Measurements from ENCODE around the gene NPAP1. TPM values are rescaled to one million over a fixed set of nuclear protein-coding genes. Genes with fewer than 3 reads are reported as not detected.
"Not testable (repeated sequence)": the region's sequence is repeated elsewhere in the genome, so short reads cannot be mapped to it uniquely, and the experiment has no call there.

NPAP1 gene, protein sequence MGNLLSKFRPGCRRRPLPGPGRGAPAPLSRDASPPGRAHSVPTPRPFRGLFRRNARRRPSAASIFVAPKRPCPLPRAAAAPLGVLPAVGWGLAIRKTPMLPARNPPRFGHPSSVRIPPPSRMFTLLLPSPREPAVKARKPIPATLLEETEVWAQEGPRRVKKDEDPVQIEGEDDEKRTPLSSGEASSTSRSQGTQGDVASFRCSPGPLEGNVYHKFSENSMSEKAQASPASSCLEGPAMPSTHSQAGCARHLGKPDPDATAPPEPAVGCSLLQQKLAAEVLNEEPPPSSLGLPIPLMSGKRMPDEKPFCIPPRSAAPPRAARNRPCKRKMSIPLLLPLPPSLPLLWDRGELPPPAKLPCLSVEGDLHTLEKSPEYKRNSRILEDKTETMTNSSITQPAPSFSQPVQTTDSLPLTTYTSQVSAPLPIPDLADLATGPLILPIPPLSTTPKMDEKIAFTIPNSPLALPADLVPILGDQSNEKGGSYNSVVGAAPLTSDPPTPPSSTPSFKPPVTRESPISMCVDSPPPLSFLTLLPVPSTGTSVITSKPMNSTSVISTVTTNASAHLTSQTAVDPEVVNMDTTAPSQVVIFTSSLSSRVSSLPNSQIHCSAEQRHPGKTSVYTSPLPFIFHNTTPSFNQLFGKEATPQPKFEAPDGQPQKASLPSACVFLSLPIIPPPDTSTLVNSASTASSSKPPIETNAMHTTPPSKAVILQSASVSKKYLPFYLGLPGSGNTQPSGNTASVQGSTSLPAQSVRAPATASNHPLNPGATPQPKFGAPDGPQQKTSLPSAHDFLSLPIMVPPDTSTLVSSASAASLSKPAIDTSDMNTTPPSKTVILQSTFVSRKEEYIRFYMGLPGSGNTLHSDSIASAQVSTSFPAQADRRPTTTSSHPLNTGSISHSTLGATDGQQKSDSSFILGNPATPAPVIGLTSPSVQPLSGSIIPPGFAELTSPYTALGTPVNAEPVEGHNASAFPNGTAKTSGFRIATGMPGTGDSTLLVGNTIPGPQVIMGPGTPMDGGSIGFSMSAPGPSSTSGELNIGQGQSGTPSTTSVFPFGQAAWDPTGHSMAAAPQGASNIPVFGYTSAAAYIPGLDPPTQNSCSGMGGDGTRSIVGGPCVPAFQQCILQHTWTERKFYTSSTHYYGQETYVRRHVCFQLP
- not detected in 2 replicates for total RNA-seq (2014; rRNA removed; shearing (Covaris generic))

DNA sequence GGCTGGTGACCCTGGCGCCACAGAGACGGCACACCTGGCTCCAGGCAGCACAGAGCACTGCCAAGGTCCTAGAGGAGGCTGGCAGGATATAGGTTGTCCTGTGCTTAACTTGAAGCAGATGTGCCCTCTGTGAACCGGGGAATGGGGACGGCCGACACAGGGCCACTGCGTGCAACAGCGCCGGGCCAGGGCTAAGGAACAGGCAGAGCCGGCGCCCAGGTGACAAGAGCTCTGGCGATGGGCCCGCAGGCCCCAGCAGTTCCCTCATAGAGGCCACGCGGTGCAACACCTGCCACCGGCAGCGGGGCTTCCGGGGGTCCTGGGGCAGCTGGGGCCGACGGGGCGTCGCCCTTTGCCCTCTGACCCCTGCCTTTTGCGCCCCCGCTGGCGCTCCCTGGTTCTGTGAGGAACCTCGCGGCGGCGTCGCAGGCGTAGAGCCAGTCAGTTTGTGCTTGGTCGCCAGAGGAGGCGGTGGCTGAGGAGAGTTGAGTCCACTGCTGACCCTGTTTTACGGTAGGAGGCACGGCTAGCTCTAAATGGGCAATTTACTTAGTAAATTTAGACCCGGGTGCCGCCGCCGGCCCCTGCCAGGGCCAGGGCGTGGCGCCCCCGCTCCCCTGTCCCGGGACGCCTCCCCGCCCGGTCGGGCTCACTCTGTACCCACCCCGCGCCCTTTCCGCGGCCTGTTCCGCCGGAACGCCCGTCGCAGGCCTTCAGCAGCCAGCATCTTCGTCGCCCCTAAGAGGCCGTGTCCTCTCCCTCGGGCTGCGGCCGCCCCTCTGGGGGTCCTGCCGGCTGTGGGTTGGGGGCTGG lies at the start of gene NPAP1:
Gene NPAP1, plus strand, starts transcription at position 444 of the 813 bp plus-strand sequence. Its CDS starts 93 bp downstream, at position 537.
- DNase-seq (ENCODE audit: low spot score), result no peak

DNA sequence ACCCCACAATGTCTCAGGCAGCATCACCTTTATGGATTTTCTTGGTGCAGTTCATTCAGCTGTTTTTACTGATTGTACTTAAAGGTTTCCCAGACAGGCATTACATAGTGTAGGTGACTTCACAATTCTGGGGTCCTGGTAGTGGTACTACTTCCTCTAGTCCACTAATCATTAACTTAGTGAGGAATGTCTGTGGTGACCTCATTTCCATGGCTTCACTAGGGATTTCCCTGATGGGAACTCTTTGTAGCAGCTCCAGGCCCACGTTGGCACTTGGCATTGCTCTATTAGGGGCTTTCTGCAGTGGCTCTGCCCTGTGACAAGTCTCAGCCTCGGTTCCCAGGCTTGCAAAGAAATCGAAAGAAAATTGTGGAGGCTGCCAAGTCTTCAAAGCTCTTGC lies 48.1 kb upstream of the NPAP1 start:
- no peak for DNase-seq (ENCODE audit: low spot score)

DNA sequence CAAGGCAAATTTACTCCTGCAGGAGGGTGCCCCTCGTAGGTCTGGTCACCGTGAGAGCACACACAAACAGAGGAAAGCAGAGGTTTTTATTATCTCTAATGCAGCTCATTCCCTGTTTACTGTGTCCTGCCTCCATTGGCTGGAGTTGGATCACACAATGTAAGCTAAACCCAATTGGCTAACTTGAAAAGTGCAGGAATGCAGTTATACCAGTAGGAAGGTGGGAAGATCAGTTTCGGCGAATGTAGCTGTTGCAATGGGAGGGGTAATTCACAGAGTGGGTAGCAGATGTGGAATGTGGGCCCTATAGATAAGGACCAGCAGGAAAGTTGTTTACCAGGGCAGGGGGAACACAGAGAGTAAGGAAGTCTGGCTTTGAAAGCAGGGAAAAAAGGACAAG lies 42.5 kb upstream of the NPAP1 start:
- no peak for DNase-seq (ENCODE audit: low spot score)

DNA sequence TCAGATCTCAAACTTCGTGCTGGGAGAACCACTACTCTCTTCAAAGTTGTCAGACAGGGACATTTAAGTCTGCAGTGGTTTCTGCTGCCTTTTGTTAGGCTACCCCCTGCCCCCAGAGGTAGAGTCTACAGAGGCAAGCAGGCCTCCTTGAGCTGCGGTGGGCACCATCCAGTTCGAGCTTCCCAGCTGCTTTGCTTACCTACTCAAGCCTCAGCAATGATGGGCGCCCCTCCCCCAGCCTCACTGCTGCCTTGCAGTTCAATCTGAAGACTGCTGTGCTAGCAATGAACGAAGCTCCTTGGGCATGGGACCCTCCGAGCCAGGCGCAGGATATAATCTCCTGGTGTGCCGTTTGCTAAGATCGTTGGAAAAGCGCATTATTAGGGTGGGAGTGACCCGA lies 36.2 kb upstream of the NPAP1 start:
- DNase-seq (ENCODE audit: low spot score), result not testable (repeated sequence)

DNA sequence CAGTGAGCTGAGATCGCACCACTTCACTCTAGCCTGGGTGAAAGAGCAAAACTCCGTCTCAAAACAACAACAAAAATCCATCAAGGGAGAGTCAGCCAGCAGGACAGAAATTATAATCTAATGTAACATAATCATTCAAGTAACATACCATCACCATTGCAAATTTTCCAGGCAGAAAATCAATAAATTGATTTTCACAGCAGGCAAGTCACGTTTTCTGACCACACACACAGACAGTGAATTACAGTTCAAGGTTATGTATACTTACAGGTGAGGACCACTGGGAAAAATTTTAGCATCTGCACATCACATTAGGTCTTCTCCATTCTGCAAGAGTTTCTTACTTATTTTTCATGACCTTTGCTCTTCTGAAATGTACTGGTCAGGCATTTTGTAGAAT lies 29.9 kb upstream of the NPAP1 start:
- DNase-seq (ENCODE audit: low spot score), result no peak

DNA sequence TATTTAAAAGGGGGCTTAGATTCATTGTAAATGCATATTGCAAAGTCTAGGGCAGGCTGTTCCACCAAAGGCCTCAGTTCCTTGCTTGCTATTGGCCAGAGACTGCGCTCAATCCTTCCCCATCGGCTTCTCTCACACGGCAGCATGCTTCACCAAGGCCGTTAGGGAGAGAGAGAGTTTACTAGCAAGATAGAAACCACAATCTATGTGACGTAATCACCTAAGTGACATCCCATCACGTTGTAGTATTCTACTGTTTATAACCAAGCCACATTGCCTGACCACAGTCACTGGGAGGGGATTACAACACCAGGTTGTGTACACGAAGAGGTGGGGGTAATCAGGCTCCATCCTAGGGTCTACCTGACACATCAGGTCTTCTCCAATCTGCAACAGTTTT lies 16.0 kb upstream of the NPAP1 start:
- no peak for DNase-seq (ENCODE audit: low spot score)

DNA sequence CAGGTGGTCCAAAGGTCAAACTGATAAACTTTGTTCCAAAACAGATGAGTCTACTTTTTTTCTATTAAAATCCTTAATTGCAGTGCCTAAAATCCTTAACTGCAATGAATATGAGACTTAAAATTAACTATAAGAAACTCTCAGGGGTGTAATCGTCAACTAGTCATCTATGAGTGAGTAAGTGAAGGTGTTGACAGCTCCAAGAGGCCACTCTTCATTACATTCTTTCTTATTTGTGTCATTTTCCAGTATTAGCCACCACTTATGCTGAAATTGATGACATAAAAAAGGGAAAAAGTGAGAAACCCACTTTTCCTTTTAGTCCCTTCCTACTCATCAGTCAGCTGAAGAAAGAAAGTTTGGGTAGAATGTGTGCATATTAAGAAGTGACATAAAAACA lies 12.6 kb upstream of the NPAP1 start:
- no peak for DNase-seq (ENCODE audit: low spot score)

DNA sequence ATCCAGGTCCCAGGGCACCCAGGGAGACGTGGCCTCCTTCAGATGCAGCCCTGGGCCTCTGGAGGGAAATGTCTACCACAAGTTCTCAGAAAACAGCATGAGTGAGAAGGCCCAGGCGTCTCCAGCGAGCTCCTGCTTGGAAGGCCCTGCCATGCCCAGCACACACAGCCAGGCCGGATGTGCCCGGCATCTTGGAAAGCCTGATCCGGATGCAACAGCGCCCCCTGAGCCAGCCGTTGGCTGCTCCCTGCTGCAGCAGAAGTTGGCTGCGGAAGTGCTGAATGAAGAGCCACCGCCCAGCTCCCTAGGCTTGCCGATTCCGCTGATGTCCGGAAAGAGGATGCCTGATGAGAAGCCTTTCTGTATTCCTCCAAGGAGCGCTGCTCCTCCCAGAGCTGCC lies 856 bp downstream of the NPAP1 start:
- no peak for DNase-seq (ENCODE audit: low spot score)

DNA sequence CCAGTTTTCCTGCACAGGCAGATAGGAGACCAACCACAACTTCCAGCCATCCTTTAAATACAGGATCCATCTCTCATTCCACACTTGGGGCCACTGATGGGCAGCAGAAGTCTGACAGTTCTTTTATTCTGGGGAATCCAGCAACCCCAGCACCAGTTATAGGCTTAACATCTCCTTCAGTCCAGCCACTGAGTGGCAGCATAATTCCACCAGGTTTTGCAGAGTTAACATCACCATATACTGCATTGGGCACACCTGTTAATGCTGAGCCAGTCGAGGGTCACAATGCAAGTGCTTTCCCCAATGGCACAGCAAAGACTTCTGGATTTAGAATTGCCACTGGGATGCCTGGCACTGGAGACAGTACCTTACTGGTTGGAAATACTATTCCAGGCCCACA lies 2.9 kb downstream of the NPAP1 start:
- no peak for DNase-seq (ENCODE audit: low spot score)

DNA sequence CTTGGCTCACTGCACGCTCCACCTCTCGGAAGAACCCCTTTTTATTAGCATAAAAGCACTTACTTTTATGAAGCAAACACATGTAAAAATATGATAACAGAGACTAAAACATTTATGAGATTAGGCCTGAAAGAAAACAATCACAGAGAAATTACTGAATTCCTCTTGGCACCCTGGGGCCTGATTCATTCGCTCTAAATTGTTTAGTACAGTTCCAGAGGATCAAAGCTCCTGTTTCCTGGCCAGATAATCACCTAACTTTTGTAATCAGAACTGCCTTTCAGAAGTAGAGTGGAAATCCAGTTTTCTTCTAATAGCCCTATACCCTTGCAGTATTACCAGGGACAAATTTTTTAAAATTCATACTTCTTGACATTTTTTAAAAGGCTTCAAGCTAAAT lies 6.4 kb downstream of the NPAP1 start:
- no peak for DNase-seq (ENCODE audit: low spot score)

DNA sequence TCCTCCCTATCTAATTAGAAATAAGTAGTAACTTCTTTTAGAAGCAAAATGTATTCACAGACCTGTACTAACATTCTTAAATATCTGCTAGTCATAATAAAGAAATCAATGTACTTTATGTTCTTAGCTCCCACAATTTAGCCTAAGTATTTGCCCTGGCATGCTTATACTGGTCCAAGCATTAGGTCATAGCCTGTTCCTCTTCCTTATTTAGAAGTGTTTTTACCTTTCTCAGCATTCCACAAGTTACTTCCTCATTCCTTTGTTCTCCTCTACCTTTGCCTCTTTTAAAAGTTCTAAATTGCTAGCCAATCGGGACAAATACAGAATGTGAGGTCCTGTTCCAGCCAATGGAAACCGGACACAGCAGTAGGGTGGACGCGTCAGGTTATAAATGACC lies 7.3 kb downstream of the NPAP1 start:
- not testable (repeated sequence) for DNase-seq (ENCODE audit: low spot score)

DNA sequence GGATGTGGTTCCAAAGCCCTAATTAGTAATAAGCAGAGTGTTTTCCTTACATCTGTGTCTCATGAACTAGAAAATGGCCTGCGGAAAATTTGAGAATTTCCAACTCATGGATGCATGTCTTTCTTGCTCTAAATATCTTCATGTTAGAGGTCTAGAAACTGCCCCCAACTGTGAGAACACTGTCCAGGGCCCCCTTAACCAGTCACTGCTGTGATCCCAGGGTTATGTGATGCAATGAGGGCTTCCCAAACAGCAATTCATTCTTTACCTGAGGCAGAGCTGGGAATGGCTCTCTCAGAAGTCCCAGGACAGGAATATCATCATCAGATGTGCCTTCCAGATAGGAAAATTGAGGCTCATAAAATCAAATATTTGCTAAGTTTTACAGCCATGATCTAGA lies 8.2 kb downstream of the NPAP1 start:
- DNase-seq (ENCODE audit: low spot score), result no peak

DNA sequence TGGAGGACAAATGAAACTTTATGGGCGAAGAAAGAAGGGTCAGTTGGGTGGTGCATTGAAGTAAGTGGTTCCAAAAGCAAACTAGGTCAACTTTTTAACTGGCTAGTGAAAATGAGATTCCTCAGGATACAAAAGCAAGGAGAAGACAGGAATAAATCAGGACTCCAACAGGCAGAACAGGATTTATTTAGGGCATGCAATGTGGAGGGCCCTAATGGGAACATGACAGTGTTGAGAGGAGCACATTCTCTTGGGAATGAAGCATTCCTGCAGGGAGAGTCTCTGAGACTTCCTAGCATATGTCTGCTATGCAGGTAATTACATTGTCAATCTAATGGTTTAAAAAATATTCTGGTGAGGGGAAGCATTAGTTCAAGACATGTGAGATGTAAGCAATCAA lies 8.7 kb downstream of the NPAP1 start:
- DNase-seq (ENCODE audit: low spot score), result no peak

DNA sequence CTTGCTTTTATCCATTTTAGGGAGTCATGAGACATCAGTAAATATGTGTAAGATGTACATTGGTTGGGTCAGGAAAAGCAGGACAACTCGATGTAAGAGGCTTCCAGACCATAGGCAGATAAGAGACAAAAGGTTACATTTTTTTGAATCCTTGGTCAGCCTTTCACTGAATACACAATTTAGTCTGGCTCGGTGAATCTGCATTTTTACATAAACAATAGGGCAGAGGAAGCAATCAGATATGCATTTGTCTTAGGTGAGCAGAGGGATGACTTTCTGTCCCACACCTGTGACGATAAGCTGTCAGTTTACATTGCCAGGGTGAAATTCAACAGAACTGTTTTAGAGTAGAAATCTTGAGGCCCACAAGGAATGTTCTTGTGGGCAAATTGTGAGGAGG lies 20.6 kb downstream of the NPAP1 start:
- no peak for DNase-seq (ENCODE audit: low spot score)

DNA sequence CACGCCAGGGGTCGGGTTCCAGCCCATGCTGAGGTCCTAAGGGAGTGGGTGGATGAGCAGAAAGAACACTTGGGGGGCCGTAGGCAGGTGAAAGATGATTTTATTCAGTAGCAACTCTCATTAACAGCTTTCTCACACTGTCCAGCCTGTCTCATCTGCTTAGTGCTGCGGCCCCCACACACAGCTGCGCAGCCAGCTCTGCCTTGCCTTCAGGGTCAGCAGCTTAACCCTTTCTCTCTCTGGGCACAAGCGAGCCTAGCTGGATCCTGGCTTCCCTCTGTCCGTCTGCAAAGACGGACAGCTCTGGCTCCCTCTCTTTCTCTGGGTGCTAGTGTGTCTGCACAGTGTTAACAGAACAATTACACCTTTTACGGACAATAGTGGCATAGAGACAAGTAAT lies 21.3 kb downstream of the NPAP1 start:
- DNase-seq (ENCODE audit: low spot score), result no peak

DNA sequence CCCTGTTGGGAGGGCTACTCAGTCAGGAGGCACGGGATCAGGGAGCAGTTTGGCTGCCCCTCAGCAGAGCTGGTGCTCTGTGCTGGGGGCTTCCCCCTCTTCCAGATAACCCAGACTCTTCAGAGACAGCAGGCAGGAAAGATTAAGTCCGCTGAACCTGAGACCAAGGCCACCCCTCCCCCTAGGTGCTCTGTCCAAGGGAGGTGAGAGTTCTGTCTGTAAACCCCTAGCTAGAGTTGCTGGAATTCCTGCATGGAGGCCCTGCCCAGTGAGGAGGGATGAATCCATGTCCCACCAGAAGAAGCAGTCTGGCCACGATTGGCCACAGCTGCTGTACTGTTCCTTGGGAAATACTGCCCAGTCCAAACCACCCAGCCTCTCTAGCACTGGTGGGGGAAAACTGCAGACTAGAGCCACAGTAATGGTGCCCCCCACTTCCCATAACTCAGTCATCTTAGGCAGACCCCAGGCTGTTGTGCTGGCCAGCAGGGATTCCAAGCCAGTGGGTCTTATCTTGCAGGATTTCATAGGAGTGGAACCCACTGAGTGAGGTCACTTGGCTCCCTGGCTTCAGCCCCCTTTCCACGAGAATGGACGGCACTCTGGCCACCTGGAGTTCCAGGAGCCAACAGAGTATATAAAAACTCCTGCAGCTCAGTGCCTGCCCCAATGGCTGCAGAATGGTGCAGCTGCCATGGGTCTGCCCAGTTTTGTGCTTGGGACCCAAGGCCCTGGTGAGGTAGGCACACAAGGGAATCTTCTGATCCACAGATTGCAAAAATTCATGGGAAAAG lies 42.9 kb downstream of the NPAP1 start:
- no peak for DNase-seq (ENCODE audit: low spot score)

DNA sequence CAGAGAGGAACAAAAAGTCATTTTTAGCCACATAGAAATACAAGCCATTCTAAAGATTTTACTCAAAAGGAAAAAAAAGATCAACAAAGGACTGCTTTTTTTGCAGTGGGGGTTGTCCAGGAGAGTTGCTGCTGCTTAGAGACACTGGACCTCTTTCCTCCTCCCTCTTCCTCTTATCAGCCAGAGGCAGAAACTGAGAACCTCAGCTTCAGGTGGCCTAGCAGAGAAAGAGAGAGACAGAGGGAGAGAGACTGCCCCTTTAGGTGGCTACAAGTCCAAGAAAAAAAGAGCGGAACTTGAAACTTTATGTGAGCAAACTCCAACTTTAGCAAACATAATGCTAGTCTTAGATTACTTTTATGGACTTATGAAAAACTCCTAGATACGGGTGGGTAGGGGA lies 54.2 kb downstream of the NPAP1 start:
- DNase-seq (ENCODE audit: low spot score), result no peak
